Activated T-cell treated with anti-CD3 and anti-CD28 coated beads, Interleukin-2, amount 50 U/mL, for 1 hour (primary cell): Measurements from ENCODE around the gene POU1F1.
"Not testable (repeated sequence)": the region's sequence is repeated elsewhere in the genome, so short reads cannot be mapped to it uniquely, and the experiment has no call there.

Experiments
- DNase-seq: peaks from one replicate; pipeline ENCODE4 v3.0.0-alpha.2; 2020

POU1F1 gene

DNA sequence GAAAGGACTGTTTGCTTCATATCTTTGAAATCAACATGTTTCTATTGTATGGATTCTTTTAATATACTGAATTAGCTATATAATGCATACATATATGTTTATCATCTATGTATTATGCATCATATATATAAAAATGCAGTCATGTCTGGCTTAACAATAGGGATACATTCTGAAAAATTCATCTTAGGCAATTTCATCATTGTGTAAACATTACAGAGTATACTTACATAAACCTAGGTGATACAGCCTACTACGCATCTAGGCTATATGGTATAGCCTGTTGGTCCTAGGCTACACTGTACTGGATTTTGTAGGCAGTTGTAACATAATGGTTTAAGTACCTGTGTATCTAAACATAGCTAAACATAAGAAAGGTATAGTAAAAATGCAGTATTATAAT, 27.6 kb downstream of the POU1F1 start:
- no peak for DNase-seq

GRCh38 chr3:87248231-87248630, 28.2 kb downstream of the POU1F1 start:
- DNase-seq, result not testable (repeated sequence)

DNA sequence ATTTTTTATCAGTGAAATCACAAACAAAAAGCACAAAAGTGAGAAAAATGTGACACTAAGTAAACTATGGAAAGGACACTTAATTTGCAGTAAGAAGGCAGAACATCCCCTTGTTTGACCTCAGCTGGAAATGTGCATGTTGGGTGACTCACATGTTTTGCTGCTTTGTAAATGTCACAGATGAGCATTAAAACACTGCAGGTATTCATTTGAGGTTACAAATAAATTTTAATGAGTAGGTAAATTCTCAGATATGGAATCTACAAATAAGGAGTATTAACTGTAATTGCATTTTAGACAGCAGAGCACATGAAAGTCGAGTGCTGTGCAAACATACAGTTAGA, 29.0 kb downstream of the POU1F1 start:
- no peak for DNase-seq

GRCh38 chr3:87246662-87247429, 29.5 kb downstream of the POU1F1 start:
- DNase-seq, result no peak

DNA sequence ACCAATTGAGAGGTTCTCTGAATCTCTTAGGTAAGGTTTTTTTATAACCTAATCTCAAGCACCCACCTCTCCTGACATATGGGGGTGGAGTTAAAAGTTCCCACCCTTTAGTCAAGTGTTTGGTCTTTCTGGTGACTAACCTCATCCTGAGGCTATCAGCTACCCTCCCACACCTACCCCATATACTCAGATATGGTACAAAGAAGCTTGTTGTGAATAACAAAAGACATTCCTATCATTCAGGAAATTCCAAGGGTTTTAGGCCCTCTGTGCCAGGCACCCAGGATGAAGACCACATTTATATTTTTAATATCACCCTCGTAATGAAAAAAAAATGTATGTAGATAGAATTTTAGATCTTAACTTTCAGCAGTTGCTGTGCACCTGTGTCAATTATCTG, 40.3 kb downstream of the POU1F1 start:
- DNase-seq, result no peak

DNA sequence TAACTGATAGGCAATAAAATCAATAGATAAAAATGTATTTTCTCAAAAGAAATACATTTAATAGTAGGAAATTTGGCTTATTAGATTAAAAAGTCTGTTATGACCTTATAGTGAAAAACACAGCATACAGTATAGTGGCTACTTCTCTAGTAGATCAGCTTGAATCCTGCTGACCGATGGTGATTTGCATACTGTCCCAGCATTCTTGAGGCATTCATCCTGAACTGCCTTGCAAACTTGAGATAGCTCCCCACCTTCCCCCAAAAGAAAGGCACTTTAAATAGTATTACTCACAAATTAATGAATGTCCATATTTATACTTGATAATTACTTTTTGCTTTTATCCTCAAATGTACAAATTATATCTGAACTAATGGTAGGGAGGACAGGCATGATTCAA, 42.6 kb downstream of the POU1F1 start:
- DNase-seq, result no peak

DNA sequence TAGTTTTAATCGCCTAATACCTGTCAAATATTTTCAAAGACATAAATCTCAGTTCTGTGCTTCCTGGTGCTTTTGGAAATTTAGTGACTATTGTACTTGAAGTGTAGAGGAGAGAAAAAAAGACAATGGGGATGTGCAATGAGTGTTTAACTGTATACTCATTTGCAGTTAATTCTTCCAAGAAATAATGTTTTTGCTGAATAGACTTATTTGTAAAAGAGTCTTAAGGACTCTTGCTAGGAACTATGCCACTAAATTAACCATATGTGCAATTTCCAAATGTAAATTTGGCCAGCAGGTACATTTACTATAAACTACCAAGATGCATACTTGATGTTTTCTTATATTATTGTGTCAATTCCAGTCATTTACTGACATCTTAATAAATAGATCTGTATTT, 47.3 kb downstream of the POU1F1 start:
- no peak for DNase-seq

- DNase-seq, result no peak
Observed at GRCh38 chr3:87228316-87228715, 48.1 kb downstream of the POU1F1 start.

DNA sequence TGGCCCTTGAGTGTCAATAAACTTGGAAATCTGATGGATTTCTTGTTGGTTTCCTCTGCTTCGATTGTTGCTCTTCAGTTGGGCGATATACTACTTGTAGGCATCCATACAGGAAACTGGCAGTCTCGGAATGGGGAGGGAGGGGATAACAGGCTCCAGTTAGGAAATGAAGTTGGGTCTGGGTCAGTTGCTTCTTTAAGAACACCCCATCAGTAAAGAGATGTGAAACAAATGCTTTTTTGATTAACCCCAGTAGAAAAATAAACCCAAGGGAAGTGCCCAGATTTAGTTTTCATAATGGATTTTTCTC, 48.6 kb downstream of the POU1F1 start:
- DNase-seq, result no peak

DNA sequence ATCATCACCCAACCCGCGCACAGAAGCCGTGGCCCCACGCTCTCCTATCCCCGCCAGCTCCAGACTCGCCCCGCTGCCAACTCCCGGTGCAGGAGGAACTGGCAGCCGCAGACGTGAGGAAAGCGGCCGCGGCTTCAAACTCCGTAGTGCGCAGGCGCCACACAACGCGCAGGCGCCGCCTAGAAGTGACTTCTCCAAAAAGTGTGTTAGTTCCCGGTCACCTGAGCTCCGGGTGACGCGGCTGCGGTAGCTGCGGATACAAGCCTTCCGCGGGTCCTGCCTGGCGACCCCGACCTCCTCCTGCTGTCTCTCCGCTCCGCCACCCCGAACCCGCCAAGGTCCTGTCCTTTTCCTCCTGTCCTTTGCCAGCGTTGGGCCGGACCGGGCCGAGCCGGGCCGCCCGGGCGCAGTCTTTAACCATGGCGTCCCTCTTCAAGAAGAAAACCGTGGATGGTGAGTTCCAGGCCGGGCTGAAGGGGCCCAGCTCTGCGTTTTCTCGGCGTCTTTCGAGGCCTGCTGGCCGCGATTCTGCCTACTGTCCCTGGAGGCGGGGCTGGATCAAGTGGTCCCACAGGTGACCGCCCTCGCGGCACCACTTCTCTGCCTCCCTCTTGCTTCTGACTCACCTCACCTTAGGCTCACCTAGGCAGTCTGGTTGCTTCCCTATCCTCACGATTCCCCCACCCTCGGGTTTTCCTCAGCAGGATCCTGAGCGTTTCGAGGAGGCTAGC, 49.1 kb downstream of the POU1F1 start, which contains the start of gene CHMP2B:
Gene CHMP2B, plus strand, starts transcription at position 206 of the 731 bp plus-strand sequence. Its CDS starts 214 bp downstream, at position 420.
- DNase-seq, result peak; percentile 94

DNA sequence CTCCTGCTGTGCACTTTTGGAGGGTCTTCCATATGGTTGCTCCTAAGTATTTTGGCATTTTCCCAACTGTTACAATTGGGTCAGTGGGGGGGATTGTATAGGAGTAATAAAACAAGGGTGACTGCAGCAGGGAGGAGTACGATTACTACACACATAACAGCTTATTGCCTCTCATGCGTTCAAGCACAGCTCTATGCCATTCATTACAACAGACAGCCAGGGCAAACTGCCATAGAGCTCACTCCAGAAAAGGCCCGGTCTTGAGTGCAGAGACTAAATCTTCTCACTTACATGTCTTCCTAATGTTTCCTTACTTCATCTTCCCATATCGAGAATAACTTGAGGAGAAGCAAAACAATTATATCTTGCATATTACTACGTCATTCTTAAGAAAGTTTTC, 50.7 kb downstream of the POU1F1 start:
- no peak for DNase-seq

GRCh38 chr3:87219611-87220010, 56.8 kb downstream of the POU1F1 start:
- no peak for DNase-seq

DNA sequence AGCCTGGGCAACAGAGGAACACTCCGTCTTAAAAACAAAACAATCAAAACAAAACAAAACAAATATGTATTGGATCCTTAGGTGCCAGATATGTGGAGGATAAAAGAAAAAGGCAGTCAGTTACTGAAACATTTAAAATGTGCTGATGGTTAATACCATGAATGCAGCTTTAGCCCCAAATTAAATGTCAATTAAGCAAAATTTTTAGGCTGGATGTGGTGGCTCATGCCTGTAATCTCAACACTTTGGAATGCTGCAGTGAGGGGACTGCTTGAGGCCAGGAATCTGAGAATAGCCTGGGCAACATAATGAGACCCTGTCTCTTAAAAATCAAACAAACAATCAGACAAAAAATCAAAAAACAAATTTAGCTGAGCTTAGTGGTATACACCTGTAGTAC, 57.8 kb downstream of the POU1F1 start:
- no peak for DNase-seq
